HG03135 (cell line): ENCODE measurements around the gene OTUD7B.

Experiments
- ATAC-seq: cut with Tn5 transposase; IDR thresholded peaks from one replicate; pipeline ENCODE4 v1.9.1; 2021; ENCODE audit warnings: mild to moderate bottlenecking, moderate library complexity; ENCODE audit not compliant: unreplicated experiment

Gene OTUD7B

GRCh38 chr1:149923626-149924025 lies 86.9 kb downstream of the OTUD7B start:
- ATAC-seq: no peak

DNA sequence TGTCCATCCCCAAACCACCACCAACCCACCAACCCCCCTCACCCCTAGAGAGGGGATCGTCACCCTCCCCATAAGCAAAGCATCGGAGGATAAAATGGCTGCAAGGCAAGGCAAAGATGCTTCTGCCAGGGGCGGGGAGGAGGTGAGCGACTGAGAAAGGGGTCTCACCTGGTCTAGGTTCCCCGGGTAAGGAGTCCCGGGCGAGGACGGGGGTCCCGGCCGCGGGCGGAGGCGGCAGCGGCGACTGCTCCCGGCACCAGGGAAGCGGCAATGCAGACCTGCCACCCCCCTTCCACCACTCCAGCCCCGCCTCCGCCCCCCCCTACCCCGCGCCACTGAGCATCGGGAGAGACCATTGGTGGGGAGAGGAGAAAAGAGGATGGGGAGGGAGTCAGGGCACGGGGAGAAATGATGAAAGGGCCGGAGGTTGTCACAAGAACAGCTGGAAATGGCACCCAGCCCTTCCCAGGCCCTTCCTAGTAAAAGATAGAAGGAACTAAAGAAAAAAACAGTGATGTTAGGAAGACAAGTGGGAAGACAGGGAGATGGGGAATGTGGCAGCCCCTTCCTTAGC lies 92.9 kb downstream of the OTUD7B start, which contains the start of gene SV2A:
Gene SV2A, minus strand, starts transcription at position 274 of the 574 bp plus-strand sequence. CDS start 4,004 bp downstream, outside the sequence.
- no peak for ATAC-seq

DNA sequence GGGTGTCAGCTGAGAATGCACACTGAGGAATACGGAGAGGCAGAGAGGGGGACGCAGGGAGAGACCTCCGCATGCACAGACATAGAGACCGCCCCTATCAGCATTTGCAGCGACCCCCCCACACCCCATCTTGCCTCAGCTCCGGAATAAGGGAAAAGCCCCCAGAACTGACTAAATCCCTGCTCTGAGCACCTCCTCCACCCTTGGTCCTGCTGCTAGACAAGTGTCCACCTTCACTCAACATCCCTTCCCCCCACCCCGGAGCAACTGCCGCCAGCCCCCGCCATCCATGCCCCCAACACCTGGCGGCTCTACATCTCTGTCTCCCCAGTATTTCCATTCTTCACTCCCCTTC lies 93.7 kb downstream of the OTUD7B start:
- ATAC-seq: no peak

GRCh38 chr1:149916193-149916897 lies 94.2 kb downstream of the OTUD7B start:
- no peak for ATAC-seq

GRCh38 chr1:149915429-149916192 lies 94.9 kb downstream of the OTUD7B start:
- no peak for ATAC-seq

DNA sequence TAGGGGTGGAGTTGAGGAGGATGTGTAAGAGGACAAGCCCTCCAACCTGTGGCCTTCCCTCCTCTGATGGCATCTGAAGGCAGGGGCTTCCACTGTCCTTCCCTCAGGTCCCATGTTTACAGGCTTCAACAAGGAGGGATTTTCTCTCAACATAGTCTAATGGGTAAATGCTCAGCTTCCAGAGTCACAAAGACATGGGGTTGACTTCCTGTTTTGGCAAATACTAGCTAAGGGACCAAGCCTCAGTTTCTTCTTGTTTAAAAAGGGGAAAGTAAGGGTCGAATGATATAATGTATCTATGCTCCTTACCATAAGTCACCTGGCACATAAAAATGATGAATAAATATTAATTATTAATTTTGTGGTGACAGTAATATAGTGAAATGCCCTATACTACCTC lies 96.0 kb downstream of the OTUD7B start:
- ATAC-seq: no peak

GRCh38 chr1:149906570-149907075 lies 103.9 kb downstream of the OTUD7B start:
- no peak for ATAC-seq

- ATAC-seq: no peak
These were observed 106.6 kb downstream of the OTUD7B start for GRCh38 chr1:149903836-149904491.

DNA sequence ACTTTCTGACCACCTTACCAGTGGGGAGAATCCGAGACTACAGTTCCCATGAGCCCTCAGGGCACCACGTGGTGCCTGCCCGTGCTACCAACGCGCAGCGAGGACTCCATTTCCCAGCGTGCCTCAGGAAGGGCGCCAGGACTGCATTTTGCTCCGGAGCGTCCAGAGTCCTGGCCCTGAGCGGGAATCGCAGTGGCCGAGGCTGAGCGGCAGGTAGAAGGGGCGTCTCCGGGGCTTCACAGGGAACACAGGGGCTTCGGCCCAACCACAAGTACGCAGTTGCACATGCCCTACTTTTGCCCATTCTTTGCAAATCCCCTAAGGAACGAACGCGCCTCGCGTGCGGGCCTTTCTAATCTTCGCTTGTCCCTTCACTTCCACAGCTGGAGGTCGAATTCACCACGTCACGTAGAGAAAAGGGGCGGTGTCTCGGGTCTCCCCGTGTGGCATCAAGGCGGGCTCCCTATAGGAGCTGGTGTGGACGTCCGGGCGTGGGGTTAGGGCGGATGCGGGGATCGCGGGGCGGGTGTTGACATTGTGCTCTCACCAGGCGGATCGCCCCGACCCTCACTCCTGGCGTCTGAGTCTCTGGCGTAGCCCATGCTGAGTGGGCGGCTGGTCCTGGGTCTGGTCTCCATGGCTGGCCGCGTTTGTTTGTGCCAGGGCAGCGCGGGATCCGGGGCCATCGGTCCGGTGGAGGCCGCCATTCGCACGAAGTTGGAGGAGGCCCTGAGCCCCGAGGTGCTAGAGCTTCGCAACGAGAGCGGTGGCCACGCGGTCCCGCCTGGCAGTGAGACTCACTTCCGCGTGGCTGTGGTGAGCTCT lies 110.9 kb downstream of the OTUD7B start, which contains the start of gene BOLA1:
Gene BOLA1, plus strand, starts transcription at position 109 of the 825 bp plus-strand sequence. Its CDS starts 492 bp downstream, at position 601.
- peak; percentile 90 for ATAC-seq

GRCh38 chr1:149896575-149896974 lies 114.0 kb downstream of the OTUD7B start:
- no peak for ATAC-seq

DNA sequence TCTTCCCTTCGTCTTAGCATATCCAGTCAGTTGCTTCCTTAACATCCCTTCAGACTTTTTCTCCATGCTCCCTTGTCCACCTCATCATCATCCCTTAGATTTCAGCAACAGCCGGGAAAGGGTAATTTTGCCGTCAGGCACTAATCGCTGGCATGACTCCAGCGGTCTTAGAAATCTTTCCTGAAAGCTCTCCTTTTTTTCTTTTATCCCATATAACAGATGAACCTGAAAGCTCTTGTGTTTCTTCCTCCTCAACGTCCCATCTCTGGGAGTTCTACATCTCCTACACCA lies 121.6 kb downstream of the OTUD7B start:
- ATAC-seq: no peak

- ATAC-seq: peak; percentile 24
These were observed 122.1 kb downstream of the OTUD7B start for GRCh38 chr1:149888247-149888998.
